OCI-LY7 (cell line): ENCODE results near the gene METTL21C. TPM values are rescaled to one million over a fixed set of nuclear protein-coding genes. Genes with fewer than 3 reads are reported as not detected.

ENCODE experiments used
- BruUV-seq: library from RNA; stranded (reverse); fragments of 400-500 nt; replicated peaks from 2 replicates; lab custom pipeline; 2021; lab: Mats Ljungman, UMichigan
- CTCF ChIA-PET: fragments of 300-600 bp; sonication (Branson Sonifier 250); formaldehyde crosslinking; loops from one replicate; lab custom pipeline; 2022; ENCODE audit warnings: antibody characterized with exemption; ENCODE audit not compliant: unreplicated experiment; lab: Charles Lee
- POLR2A ChIA-PET: fragments of 300-600 bp; sonication (Branson Sonifier 250); formaldehyde crosslinking; loops from one replicate; lab custom pipeline; 2022; ENCODE audit warnings: antibody characterized with exemption; lab: Charles Lee
- DNase-seq: peaks from one replicate; pipeline ENCODE4 v3.0.0-alpha.2; 2015; ENCODE audit warnings: low spot score
- H2AFZ ChIP-seq: fragments of 200-600 bp; sonication (generic), shearing (Covaris generic); 2 replicates; pipeline ENCODE4 v1.6.1; 2014; ENCODE audit warnings: mild to moderate bottlenecking, antibody characterized with exemption, low read length, moderate library complexity
- H3K27ac ChIP-seq: fragments of 200-600 bp; sonication (generic); 2 replicates; pipeline ENCODE4 v1.5.1; 2014; ENCODE audit warnings: mixed run types, low read depth, mild to moderate bottlenecking, moderate library complexity, low read length, inconsistent platforms; ENCODE audit not compliant: poor library complexity, severe bottlenecking
- H3K36me3 ChIP-seq: fragments of 200-600 bp; sonication (generic); 2 replicates; pipeline ENCODE4 v1.6.1; 2014; ENCODE audit warnings: mild to moderate bottlenecking, antibody characterized with exemption, low read length, moderate library complexity, mixed read lengths; ENCODE audit not compliant: insufficient read depth
- H3K4me1 ChIP-seq: fragments of 200-600 bp; sonication (generic); 2 replicates; pipeline ENCODE4 v1.5.1; 2014; ENCODE audit warnings: mild to moderate bottlenecking, low read length; ENCODE audit not compliant: insufficient read depth, poor library complexity, severe bottlenecking
- H3K4me2 ChIP-seq: fragments of 200-600 bp; sonication (generic); 2 replicates; pipeline ENCODE4 v1.6.1; 2014; ENCODE audit warnings: mild to moderate bottlenecking, low read length
- H3K4me3 ChIP-seq: fragments of 200-600 bp; sonication (generic); 2 replicates; pipeline ENCODE4 v1.5.1; 2014; ENCODE audit warnings: mild to moderate bottlenecking, low read depth, low read length; ENCODE audit not compliant: poor library complexity, severe bottlenecking
- H3K79me2 ChIP-seq: fragments of 200-600 bp; sonication (generic); 2 replicates; pipeline ENCODE4 v1.6.1; 2016; ENCODE audit warnings: low read depth, mild to moderate bottlenecking, low read length, moderate library complexity, mixed read lengths; ENCODE audit not compliant: insufficient read depth
- H3K9me2 ChIP-seq: fragments of 200-600 bp; sonication (generic); 2 replicates; pipeline ENCODE4 v1.6.1; 2016; ENCODE audit warnings: mild to moderate bottlenecking, low read length, mixed read lengths; ENCODE audit not compliant: insufficient read depth
- H3K9me3 ChIP-seq: fragments of 200-600 bp; sonication (generic); 2 replicates; pipeline ENCODE4 v1.6.1; 2014; ENCODE audit warnings: mild to moderate bottlenecking, mixed run types, low read length, mixed read lengths
- H4K20me1 ChIP-seq: fragments of 200-600 bp; sonication (generic); 2 replicates; pipeline ENCODE4 v1.6.1; 2014; ENCODE audit warnings: mild to moderate bottlenecking, antibody characterized with exemption, low read length, moderate library complexity, mixed read lengths; ENCODE audit not compliant: insufficient read depth
- CTCF ChIP-seq: fragments of 200-600 bp; sonication (generic); conservative IDR thresholded peaks from 2 replicates; pipeline ENCODE4 v1.5.1; 2014; ENCODE audit warnings: mild to moderate bottlenecking, antibody characterized with exemption, low read length, moderate library complexity, mixed read lengths
- EZH2phosphoT487 ChIP-seq: fragments of 200-600 bp; sonication (generic); IDR thresholded peaks from 2 replicates; pipeline ENCODE4 v1.6.1; 2018; ENCODE audit warnings: low read depth, borderline replicate concordance, mild to moderate bottlenecking, mixed run types, antibody characterized with exemption, low read length, moderate library complexity, mixed read lengths
- intact Hi-C: fragments of 100-400 bp; cut with micrococcal nuclease; formaldehyde crosslinking; loops from one replicate; pipeline ENCODE4 v1.10.0; 2022; ENCODE audit not compliant: unreplicated experiment
- total RNA-seq, 2 experiments: library from RNA; depleted of rRNA in 1 of 2; stranded (reverse); fragments of >200 nt in 1 of 2; shearing (Covaris generic) in 1 of 2; gene quantifications; 2 replicates each; pipeline ENCODE4 v1.2.3, GENCODE V29; 2014 to 2022

METTL21C gene
- total RNA-seq, 2 experiments from 2014 or later = not detected

- Histone ChIP-seq H3K4me2 (no peak overlapping the region), H3K9me3 (no peaks in the 10 kb centered on the region), H3K9me2 (no peaks in the 10 kb centered on the region), H3K4me1 (no peaks in the 10 kb centered on the region), H3K79me2 (no peaks in the 10 kb centered on the region), H3K36me3 (peaks cover 23% of the 10 kb centered on the region), H3K4me3 (no peak overlapping the region), H2AFZ (no peak overlapping the region), H3K27ac (no peak overlapping the region), H4K20me1 (no peaks in the 10 kb centered on the region)
- ChIA-PET CTCF (no interaction called here), POLR2A (no interaction called here)
- intact Hi-C loops = no loop called here
- no peak for TF ChIP-seq CTCF
- no peak for TF ChIP-seq EZH2phosphoT487
- DNase-seq = no peak
- BruUV-seq = no TSS peak
These were observed 12.6 kb downstream of the METTL21C start for GRCh38 chr13:102682211-102682610.

GRCh38 chr13:102680842-102681740 lies 13.8 kb downstream of the METTL21C start:
- intact Hi-C loops = no loop called here
- Histone ChIP-seq H3K27ac (no peak overlapping the region), H3K4me2 (no peak overlapping the region), H3K79me2 (no peaks in the 10 kb centered on the region), H3K36me3 (peaks cover 35% of the 10 kb centered on the region), H3K4me1 (no peaks in the 10 kb centered on the region), H4K20me1 (no peaks in the 10 kb centered on the region), H3K9me3 (no peaks in the 10 kb centered on the region), H2AFZ (no peak overlapping the region), H3K4me3 (no peak overlapping the region), H3K9me2 (no peaks in the 10 kb centered on the region)
- no TSS peak for BruUV-seq
- ChIA-PET CTCF (no interaction called here), POLR2A (interaction anchor here (0.6 to 0.7 kb wide), 2 partner anchors 15 to 132 kb away, joined by 3 to 6 read pairs; no protein-coding TSS in a partner anchor)
- TF ChIP-seq EZH2phosphoT487 = no peak
- no peak for TF ChIP-seq CTCF
- peak; percentile 3 for DNase-seq
